ENCODE results near the gene CENPF. TPM values are rescaled to one million over a fixed set of nuclear protein-coding genes. Genes with fewer than 3 reads are reported as not detected.

CENPF gene
- total RNA-seq, 1 experiment from 2014 or later, result 135 TPM

DNA sequence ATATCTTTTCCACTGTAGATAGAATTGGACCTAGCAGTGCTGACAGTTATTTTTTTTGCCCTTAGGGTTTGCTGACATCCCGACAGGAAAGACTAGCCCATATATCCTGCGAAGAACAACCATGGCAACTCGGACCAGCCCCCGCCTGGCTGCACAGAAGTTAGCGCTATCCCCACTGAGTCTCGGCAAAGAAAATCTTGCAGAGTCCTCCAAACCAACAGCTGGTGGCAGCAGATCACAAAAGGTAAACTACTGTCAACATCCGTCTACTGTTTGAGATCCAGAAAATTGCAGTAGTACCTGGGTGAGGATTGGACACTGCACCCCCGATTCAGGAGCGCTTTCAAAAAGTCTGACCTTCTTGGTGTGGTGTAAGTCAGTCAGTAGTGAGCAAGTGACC is 55.8 kb downstream of the CENPF start:
- H3K27ac Mint-ChIP-seq (ENCODE audit: low read depth, unreplicated experiment), result peak overlapping the region; percentile 28
- intact Hi-C loops (cut with micrococcal nuclease), result no loop called here
- H3K4me3 Mint-ChIP-seq (ENCODE audit: unreplicated experiment), result no peak overlapping the region
- DNase-seq (ENCODE audit: unreplicated experiment), result peak; percentile 40
- no peaks in the 10 kb centered on the region for H3K9me3 Mint-ChIP-seq (ENCODE audit: unreplicated experiment)
- peaks cover 13% of the 10 kb centered on the region for H3K4me1 Mint-ChIP-seq (ENCODE audit: insufficient read depth, unreplicated experiment)
- CTCF ChIA-PET, result interaction anchor here (0.6 to 17.9 kb wide), 17 partner anchors 10 to 1359 kb away, joined by 3 to 335 read pairs (median 6); no protein-coding TSS in a partner anchor
- POLR2A ChIA-PET, result interaction anchor here (0.6 to 2.0 kb wide), 3 partner anchors 488 to 814 kb away, joined by 3 to 9 read pairs (median 3); no protein-coding TSS in a partner anchor
- no peaks in the 10 kb centered on the region for H3K27me3 Mint-ChIP-seq (ENCODE audit: insufficient read depth, unreplicated experiment)
- TF ChIP-seq, protein P1, sequence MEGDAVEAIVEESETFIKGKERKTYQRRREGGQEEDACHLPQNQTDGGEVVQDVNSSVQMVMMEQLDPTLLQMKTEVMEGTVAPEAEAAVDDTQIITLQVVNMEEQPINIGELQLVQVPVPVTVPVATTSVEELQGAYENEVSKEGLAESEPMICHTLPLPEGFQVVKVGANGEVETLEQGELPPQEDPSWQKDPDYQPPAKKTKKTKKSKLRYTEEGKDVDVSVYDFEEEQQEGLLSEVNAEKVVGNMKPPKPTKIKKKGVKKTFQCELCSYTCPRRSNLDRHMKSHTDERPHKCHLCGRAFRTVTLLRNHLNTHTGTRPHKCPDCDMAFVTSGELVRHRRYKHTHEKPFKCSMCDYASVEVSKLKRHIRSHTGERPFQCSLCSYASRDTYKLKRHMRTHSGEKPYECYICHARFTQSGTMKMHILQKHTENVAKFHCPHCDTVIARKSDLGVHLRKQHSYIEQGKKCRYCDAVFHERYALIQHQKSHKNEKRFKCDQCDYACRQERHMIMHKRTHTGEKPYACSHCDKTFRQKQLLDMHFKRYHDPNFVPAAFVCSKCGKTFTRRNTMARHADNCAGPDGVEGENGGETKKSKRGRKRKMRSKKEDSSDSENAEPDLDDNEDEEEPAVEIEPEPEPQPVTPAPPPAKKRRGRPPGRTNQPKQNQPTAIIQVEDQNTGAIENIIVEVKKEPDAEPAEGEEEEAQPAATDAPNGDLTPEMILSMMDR (IDR thresholded peaks at IDR 0.05; ENCODE audit: unreplicated experiment), result peak; percentile 70
- no TSS peak for BruUV-seq (replicated peaks)
- peaks cover 41% of the 10 kb centered on the region for H3K36me3 Mint-ChIP-seq (ENCODE audit: insufficient read depth, unreplicated experiment)

DNA sequence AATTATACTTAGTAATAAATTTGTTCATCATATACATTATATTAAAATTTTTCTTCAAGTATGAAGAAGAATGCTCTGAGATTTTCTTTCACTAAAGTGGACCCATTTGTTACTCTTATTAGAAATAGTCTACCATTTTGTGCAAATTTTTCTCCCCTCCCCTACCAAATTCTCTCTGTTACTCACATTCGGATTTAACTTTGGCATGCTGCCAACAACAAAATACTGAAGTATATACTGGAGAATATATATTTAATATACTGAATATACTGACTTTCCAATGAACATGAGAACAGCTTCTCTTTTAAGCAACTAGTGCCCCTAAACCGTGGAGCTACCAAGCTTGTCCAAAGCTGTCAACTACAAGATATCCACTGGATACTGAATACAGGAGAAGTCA is 57.2 kb downstream of the CENPF start:
- BruUV-seq (replicated peaks), result no TSS peak
- TF ChIP-seq, protein P1 (IDR thresholded peaks at IDR 0.05; ENCODE audit: unreplicated experiment), result no peak
- H3K4me1 Mint-ChIP-seq (ENCODE audit: insufficient read depth, unreplicated experiment), result peaks cover 13% of the 10 kb centered on the region
- no peak for DNase-seq (ENCODE audit: unreplicated experiment)
- ChIA-PET POLR2A (interaction anchor here (0.8 to 2.0 kb wide), 7 partner anchors 18 to 867 kb away, joined by 3 to 9 read pairs (median 3); no protein-coding TSS in a partner anchor), CTCF (interaction anchor here (0.6 to 17.9 kb wide), 59 partner anchors 11 to 950 kb away, joined by 3 to 335 read pairs (median 5); no protein-coding TSS in a partner anchor)
- H3K27ac Mint-ChIP-seq (ENCODE audit: low read depth, unreplicated experiment), result no peak overlapping the region
- H3K9me3 Mint-ChIP-seq (ENCODE audit: unreplicated experiment), result no peaks in the 10 kb centered on the region
- H3K27me3 Mint-ChIP-seq (ENCODE audit: insufficient read depth, unreplicated experiment), result no peaks in the 10 kb centered on the region
- intact Hi-C loops (cut with micrococcal nuclease), result loop anchor here (2.0 kb wide), 1 partner anchor 417 kb away; no protein-coding TSS in a partner anchor
- peaks cover 49% of the 10 kb centered on the region for H3K36me3 Mint-ChIP-seq (ENCODE audit: insufficient read depth, unreplicated experiment)
- H3K4me3 Mint-ChIP-seq (ENCODE audit: unreplicated experiment), result no peak overlapping the region

DNA sequence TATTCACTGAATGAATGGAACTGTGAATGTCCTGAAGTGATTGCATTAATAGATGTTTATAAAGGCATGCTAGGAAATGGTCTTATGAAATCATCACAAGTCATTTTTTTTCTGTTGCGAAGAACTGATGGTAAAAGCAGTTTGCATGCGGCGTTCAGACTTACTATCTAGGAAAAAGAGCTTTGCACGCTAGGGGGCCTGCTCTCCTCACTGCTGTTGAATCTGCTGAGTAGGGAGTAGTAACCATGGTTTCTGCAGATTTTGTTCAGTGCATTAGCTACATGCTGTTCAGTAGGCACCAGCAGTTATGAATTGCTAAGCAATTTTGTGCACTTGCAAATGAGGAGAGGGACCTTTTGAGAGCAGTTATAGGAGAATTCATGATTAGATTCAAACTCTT is 57.9 kb downstream of the CENPF start:
- Mint-ChIP-seq H3K4me3 (ENCODE audit: unreplicated experiment) (no peak overlapping the region), H3K4me1 (ENCODE audit: insufficient read depth, unreplicated experiment) (peaks cover 13% of the 10 kb centered on the region), H3K27ac (ENCODE audit: low read depth, unreplicated experiment) (no peak overlapping the region), H3K27me3 (ENCODE audit: insufficient read depth, unreplicated experiment) (no peaks in the 10 kb centered on the region), H3K36me3 (ENCODE audit: insufficient read depth, unreplicated experiment) (peaks cover 49% of the 10 kb centered on the region), H3K9me3 (ENCODE audit: unreplicated experiment) (no peaks in the 10 kb centered on the region)
- BruUV-seq (replicated peaks), result no TSS peak
- TF ChIP-seq, protein P1 (IDR thresholded peaks at IDR 0.05; ENCODE audit: unreplicated experiment), result peak; percentile 82
- intact Hi-C loops (cut with micrococcal nuclease), result loop anchor here (1.0 to 2.0 kb wide), 4 partner anchors 148 to 865 kb away; no protein-coding TSS in a partner anchor
- peak; percentile 42 for DNase-seq (ENCODE audit: unreplicated experiment)
- CTCF ChIA-PET, result interaction anchor here (0.5 to 17.9 kb wide), 58 partner anchors 10 to 950 kb away, joined by 3 to 335 read pairs (median 4); no protein-coding TSS in a partner anchor
- POLR2A ChIA-PET, result interaction anchor here (0.7 to 1.6 kb wide), 7 partner anchors 19 to 867 kb away, joined by 3 to 5 read pairs (median 3); no protein-coding TSS in a partner anchor

DNA sequence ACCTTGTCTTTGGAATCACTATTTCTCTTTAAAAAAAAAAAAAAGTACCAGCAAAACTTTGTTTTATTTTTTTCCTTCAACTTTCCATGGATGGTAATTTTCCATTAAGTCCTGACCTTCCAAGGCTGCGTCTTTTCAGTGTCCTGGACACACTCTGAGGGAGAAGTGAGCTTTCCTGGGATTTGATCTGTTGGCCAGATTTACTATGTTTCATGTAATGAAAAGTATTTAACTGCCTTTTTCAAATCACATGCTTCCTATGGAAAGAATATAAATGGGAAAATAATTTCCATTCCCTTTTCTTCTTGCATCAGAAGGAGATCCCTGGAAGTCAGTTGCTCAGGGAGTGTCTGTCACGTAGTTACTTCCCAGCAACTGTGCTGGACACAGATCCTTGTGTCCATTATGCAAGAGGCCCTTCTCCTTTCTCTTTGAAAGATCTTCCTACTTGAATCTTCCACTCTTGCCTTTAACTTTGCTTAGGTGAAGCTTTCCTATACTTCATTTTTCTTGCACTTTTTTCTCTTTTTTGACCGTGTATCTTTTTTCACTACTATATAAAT is 59.3 kb downstream of the CENPF start:
- Mint-ChIP-seq H3K36me3 (ENCODE audit: insufficient read depth, unreplicated experiment) (peaks cover 53% of the 10 kb centered on the region), H3K27me3 (ENCODE audit: insufficient read depth, unreplicated experiment) (no peaks in the 10 kb centered on the region), H3K4me1 (ENCODE audit: insufficient read depth, unreplicated experiment) (peaks cover 13% of the 10 kb centered on the region), H3K27ac (ENCODE audit: low read depth, unreplicated experiment) (peak overlapping the region; percentile 10), H3K4me3 (ENCODE audit: unreplicated experiment) (no peak overlapping the region), H3K9me3 (ENCODE audit: unreplicated experiment) (no peaks in the 10 kb centered on the region)
- no TSS peak for BruUV-seq (replicated peaks)
- TF ChIP-seq, protein P1 (IDR thresholded peaks at IDR 0.05; ENCODE audit: unreplicated experiment), result no peak
- ChIA-PET POLR2A (interaction anchor here (0.6 to 0.7 kb wide), 3 partner anchors 139 to 361 kb away, joined by 3 to 5 read pairs (median 3); no protein-coding TSS in a partner anchor), CTCF (interaction anchor here (0.6 to 17.9 kb wide), 18 partner anchors 11 to 866 kb away, joined by 3 to 335 read pairs (median 10); no protein-coding TSS in a partner anchor)
- intact Hi-C loops (cut with micrococcal nuclease), result no loop called here
- no peak for DNase-seq (ENCODE audit: unreplicated experiment)
